HEK293T (cell line): ENCODE measurements around the gene SPDYE17.
"Not testable (repeated sequence)": the region's sequence is repeated elsewhere in the genome, so short reads cannot be mapped to it uniquely, and the experiment has no call there.

Experiments
- ARNT ChIP-seq: fragments of 450-650 bp; IDR thresholded peaks from 2 replicates; pipeline ENCODE4 v1.6.1; 2017; ENCODE audit warnings: mild to moderate bottlenecking
- ELF4 ChIP-seq: fragments of 450-650 bp; IDR thresholded peaks from 2 replicates; pipeline ENCODE4 v1.6.1; 2017; ENCODE audit warnings: antibody characterized with exemption
- FOXK2 ChIP-seq: fragments of 450-650 bp; IDR thresholded peaks from 2 replicates; pipeline ENCODE4 v1.6.1; 2016; ENCODE audit warnings: mild to moderate bottlenecking
- FOXM1 ChIP-seq: fragments of 450-650 bp; IDR thresholded peaks from 2 replicates; pipeline ENCODE4 v1.6.1; 2017; ENCODE audit warnings: mild to moderate bottlenecking, borderline replicate concordance
- HDGF ChIP-seq: fragments of 450-650 bp; IDR thresholded peaks from 2 replicates; pipeline ENCODE4 v1.6.1; 2017; ENCODE audit warnings: antibody characterized with exemption, borderline replicate concordance
- NFRKB ChIP-seq: fragments of 450-650 bp; IDR thresholded peaks from 2 replicates; pipeline ENCODE4 v1.6.1; 2016; ENCODE audit warnings: mild to moderate bottlenecking, moderate library complexity
- SP1 ChIP-seq: fragments of 450-650 bp; IDR thresholded peaks from 2 replicates; pipeline ENCODE4 v1.6.1; 2017
- ZNF384 ChIP-seq: fragments of 450-650 bp; IDR thresholded peaks from 2 replicates; pipeline ENCODE4 v1.6.1; 2016
- TF ChIP-seq, protein P1 (sequence below): fragments of 450-650 bp; IDR thresholded peaks from 2 replicates; pipeline ENCODE4 v1.6.1; 2016

DNA sequence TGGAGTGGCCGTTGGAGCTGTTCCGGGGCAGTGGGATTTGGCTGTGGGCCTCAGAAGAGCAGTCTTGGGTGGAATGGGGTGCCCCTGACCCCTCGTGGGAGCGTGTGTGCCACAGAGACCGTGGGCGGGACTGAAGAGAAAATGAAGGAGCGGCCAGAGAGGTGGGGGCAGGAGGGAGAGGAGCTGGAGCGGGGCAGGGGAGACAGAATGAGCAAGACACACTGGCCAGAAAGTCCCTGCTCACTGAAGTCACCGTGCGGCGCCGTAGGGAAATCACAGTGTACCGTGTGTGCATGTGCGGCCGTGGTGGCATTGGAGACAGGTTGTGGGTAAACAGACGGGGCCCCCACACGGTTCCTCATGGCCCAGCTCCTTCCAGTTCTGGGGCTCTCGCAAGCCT lies 40.0 kb downstream of the SPDYE17 start:
- TF ChIP-seq FOXM1, ELF4, FOXK2, SP1, HDGF, NFRKB, ZNF384, ARNT: not testable (repeated sequence)
- TF ChIP-seq, protein P1, sequence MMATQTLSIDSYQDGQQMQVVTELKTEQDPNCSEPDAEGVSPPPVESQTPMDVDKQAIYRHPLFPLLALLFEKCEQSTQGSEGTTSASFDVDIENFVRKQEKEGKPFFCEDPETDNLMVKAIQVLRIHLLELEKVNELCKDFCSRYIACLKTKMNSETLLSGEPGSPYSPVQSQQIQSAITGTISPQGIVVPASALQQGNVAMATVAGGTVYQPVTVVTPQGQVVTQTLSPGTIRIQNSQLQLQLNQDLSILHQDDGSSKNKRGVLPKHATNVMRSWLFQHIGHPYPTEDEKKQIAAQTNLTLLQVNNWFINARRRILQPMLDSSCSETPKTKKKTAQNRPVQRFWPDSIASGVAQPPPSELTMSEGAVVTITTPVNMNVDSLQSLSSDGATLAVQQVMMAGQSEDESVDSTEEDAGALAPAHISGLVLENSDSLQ, result not testable (repeated sequence)
